ACC112 (cell line): Measurements from ENCODE around the gene MYOCOS.

Source experiments
- H2AFZ ChIP-seq: fragments of 200-600 bp; sonication (generic); one replicate; pipeline ENCODE4 v1.6.0; 2017; ENCODE audit warnings: antibody characterized with exemption, low read length; ENCODE audit not compliant: unreplicated experiment
- H3K27ac ChIP-seq: fragments of 200-600 bp; sonication (generic); 2 replicates; pipeline ENCODE4 v1.5.1; 2014; ENCODE audit warnings: low read depth, mild to moderate bottlenecking, antibody characterized with exemption, low read length, moderate library complexity
- H3K27me3 ChIP-seq: fragments of 200-600 bp; sonication (generic); 2 replicates; pipeline ENCODE4 v1.6.1; 2014; ENCODE audit warnings: mild to moderate bottlenecking, antibody characterized with exemption, low read length, moderate library complexity, mixed read lengths; ENCODE audit not compliant: insufficient read depth
- H3K36me3 ChIP-seq: fragments of 200-600 bp; sonication (generic); 2 replicates; pipeline ENCODE4 v1.6.1; 2016; ENCODE audit warnings: mild to moderate bottlenecking, antibody characterized with exemption, low read length, moderate library complexity, mixed read lengths; ENCODE audit not compliant: insufficient read depth
- H3K4me1 ChIP-seq: fragments of 200-600 bp; sonication (generic); one replicate; pipeline ENCODE4 v1.6.1; 2016; ENCODE audit warnings: low read length, mixed read lengths; ENCODE audit not compliant: insufficient read depth, unreplicated experiment, control insufficient read depth
- H3K4me3 ChIP-seq: fragments of 200-600 bp; sonication (generic); 2 replicates; pipeline ENCODE4 v1.5.1; 2014; ENCODE audit warnings: mild to moderate bottlenecking, low read depth, low read length
- H3K79me2 ChIP-seq: fragments of 200-600 bp; sonication (generic); one replicate; pipeline ENCODE4 v1.6.0; 2016; ENCODE audit warnings: low read length; ENCODE audit not compliant: control insufficient read depth, unreplicated experiment, insufficient read depth

MYOCOS gene

GRCh38 chr1:171661076-171661650 lies 39.1 kb downstream of the MYOCOS start:
- Histone ChIP-seq H3K79me2 (no peaks in the 10 kb centered on the region), H3K4me3 (no peak overlapping the region), H2AFZ (no peak overlapping the region), H3K27ac (no peak overlapping the region), H3K27me3 (peaks cover 3% of the 10 kb centered on the region; the same call in 1 of the 2 replicates), H3K4me1 (no peaks in the 10 kb centered on the region), H3K36me3 (no peaks in the 10 kb centered on the region)

GRCh38 chr1:171663036-171663853 lies 41.2 kb downstream of the MYOCOS start:
- peaks cover 9% of the 10 kb centered on the region for H3K27me3 ChIP-seq
- H3K36me3 ChIP-seq = no peaks in the 10 kb centered on the region
- H3K27ac ChIP-seq = no peak overlapping the region
- no peak overlapping the region for H2AFZ ChIP-seq
- H3K4me1 ChIP-seq = no peaks in the 10 kb centered on the region
- H3K79me2 ChIP-seq = no peaks in the 10 kb centered on the region
- no peak overlapping the region for H3K4me3 ChIP-seq

GRCh38 chr1:171663854-171664575 lies 42.0 kb downstream of the MYOCOS start:
- no peaks in the 10 kb centered on the region for H3K36me3 ChIP-seq
- no peaks in the 10 kb centered on the region for H3K79me2 ChIP-seq
- no peak overlapping the region for H3K27ac ChIP-seq
- peaks cover 9% of the 10 kb centered on the region for H3K27me3 ChIP-seq
- no peak overlapping the region for H3K4me3 ChIP-seq
- no peak overlapping the region for H2AFZ ChIP-seq
- H3K4me1 ChIP-seq = no peaks in the 10 kb centered on the region

- no peak overlapping the region for H2AFZ ChIP-seq
- H3K27me3 ChIP-seq = peaks cover 9% of the 10 kb centered on the region
- no peaks in the 10 kb centered on the region for H3K36me3 ChIP-seq
- no peaks in the 10 kb centered on the region for H3K79me2 ChIP-seq
- no peaks in the 10 kb centered on the region for H3K4me1 ChIP-seq
- no peak overlapping the region for H3K4me3 ChIP-seq
- no peak overlapping the region for H3K27ac ChIP-seq
Measured at GRCh38 chr1:171664976-171665375, 42.9 kb downstream of the MYOCOS start.

- Histone ChIP-seq H3K4me3 (no peak overlapping the region), H3K4me1 (no peaks in the 10 kb centered on the region), H3K79me2 (no peaks in the 10 kb centered on the region), H3K27me3 (peaks cover 9% of the 10 kb centered on the region), H2AFZ (no peak overlapping the region), H3K36me3 (no peaks in the 10 kb centered on the region), H3K27ac (no peak overlapping the region)
Measured at GRCh38 chr1:171666114-171666769, 44.2 kb downstream of the MYOCOS start.

GRCh38 chr1:171668372-171668771 lies 46.3 kb downstream of the MYOCOS start:
- H3K27me3 ChIP-seq = peaks cover 16% of the 10 kb centered on the region
- no peaks in the 10 kb centered on the region for H3K4me1 ChIP-seq
- H2AFZ ChIP-seq = no peak overlapping the region
- H3K4me3 ChIP-seq = no peak overlapping the region
- no peaks in the 10 kb centered on the region for H3K79me2 ChIP-seq
- H3K27ac ChIP-seq = no peak overlapping the region
- no peaks in the 10 kb centered on the region for H3K36me3 ChIP-seq

GRCh38 chr1:171670739-171671138 lies 48.7 kb downstream of the MYOCOS start:
- no peaks in the 10 kb centered on the region for H3K79me2 ChIP-seq
- no peak overlapping the region for H3K27ac ChIP-seq
- no peak overlapping the region for H3K4me3 ChIP-seq
- no peaks in the 10 kb centered on the region for H3K36me3 ChIP-seq
- H3K4me1 ChIP-seq = no peaks in the 10 kb centered on the region
- H2AFZ ChIP-seq = no peak overlapping the region
- H3K27me3 ChIP-seq = peaks cover 16% of the 10 kb centered on the region

GRCh38 chr1:171674431-171675405 lies 52.7 kb downstream of the MYOCOS start:
- Histone ChIP-seq H3K36me3 (no peaks in the 10 kb centered on the region), H3K4me1 (no peaks in the 10 kb centered on the region), H2AFZ (no peak overlapping the region), H3K27ac (no peak overlapping the region), H3K4me3 (no peak overlapping the region), H3K79me2 (no peaks in the 10 kb centered on the region), H3K27me3 (peaks cover 7% of the 10 kb centered on the region; the same call in 1 of the 2 replicates)
